Pulmonary artery endothelial cell (primary cell): ENCODE measurements around the gene TUT7. TPM values are rescaled to one million over a fixed set of nuclear protein-coding genes. Genes with fewer than 3 reads are reported as not detected.
"Not testable (repeated sequence)": the region's sequence is repeated elsewhere in the genome, so short reads cannot be mapped to it uniquely, and the experiment has no call there.

Experiments used
- DNase-seq: peaks from one replicate; pipeline ENCODE4 v3.0.0-alpha.2; 2011; ENCODE audit warnings: low read depth, low spot score
- total RNA-seq: library from RNA; depleted of rRNA; stranded (reverse); fragments of >200 nt; gene quantifications from 2 replicates; pipeline ENCODE4 v1.2.3, GENCODE V29; 2014

TUT7 gene, protein sequence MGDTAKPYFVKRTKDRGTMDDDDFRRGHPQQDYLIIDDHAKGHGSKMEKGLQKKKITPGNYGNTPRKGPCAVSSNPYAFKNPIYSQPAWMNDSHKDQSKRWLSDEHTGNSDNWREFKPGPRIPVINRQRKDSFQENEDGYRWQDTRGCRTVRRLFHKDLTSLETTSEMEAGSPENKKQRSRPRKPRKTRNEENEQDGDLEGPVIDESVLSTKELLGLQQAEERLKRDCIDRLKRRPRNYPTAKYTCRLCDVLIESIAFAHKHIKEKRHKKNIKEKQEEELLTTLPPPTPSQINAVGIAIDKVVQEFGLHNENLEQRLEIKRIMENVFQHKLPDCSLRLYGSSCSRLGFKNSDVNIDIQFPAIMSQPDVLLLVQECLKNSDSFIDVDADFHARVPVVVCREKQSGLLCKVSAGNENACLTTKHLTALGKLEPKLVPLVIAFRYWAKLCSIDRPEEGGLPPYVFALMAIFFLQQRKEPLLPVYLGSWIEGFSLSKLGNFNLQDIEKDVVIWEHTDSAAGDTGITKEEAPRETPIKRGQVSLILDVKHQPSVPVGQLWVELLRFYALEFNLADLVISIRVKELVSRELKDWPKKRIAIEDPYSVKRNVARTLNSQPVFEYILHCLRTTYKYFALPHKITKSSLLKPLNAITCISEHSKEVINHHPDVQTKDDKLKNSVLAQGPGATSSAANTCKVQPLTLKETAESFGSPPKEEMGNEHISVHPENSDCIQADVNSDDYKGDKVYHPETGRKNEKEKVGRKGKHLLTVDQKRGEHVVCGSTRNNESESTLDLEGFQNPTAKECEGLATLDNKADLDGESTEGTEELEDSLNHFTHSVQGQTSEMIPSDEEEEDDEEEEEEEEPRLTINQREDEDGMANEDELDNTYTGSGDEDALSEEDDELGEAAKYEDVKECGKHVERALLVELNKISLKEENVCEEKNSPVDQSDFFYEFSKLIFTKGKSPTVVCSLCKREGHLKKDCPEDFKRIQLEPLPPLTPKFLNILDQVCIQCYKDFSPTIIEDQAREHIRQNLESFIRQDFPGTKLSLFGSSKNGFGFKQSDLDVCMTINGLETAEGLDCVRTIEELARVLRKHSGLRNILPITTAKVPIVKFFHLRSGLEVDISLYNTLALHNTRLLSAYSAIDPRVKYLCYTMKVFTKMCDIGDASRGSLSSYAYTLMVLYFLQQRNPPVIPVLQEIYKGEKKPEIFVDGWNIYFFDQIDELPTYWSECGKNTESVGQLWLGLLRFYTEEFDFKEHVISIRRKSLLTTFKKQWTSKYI (N-terminal part only)
- total RNA-seq = 28.9 and 38.2 TPM in 2 replicates

DNA sequence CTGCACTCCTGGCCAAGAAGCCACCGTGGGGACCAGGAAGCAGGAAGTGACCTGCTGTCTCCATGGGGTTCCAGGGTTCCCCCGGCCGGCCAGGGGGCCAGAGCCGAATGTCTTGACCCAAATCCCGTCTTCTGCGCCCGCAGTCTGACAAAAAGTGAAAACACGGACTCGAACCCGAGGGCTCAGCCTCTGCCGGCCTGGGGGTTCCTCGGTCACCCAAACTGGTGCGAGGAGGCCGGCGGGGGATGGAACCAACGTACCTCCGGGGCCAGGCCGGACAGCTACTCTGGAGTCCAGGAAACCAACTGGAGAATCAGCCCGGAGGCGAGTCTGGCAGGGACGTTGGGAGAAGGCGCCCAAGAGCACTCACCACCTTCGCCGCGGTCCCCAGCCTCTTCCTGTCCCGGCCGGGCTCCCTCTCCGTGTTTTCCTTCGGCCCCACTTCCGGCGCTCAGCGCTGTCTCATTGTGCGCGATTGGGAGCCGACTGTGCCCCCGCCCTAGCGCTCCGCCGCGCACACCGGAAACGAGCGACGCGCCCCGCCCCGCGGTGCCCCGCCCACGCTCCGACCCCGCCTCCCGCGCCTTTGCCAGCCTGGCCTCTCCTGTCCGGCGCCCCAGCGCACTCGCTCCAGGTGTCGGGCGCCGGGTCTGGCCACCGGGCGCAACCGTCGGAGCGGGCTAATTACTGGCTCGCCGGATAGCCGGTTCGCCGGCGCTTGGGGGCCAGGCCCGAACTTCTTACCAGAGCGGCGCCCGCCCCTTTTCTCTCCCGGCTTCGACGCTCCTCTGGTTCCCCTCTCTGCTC is at the start of gene TUT7:
TUT7 (minus strand) TSS at position 400 of the 807 bp plus-strand sequence. CDS start 1,211 bp downstream, outside the sequence.
- DNase-seq = peak; percentile 81

- no peak for DNase-seq
Measured at GRCh38 chr9:86402591-86402990, 48.4 kb upstream of the TUT7 start.

GRCh38 chr9:86396412-86396811 is 42.2 kb upstream of the TUT7 start:
- DNase-seq = no peak

GRCh38 chr9:86390184-86390583 is 36.0 kb upstream of the TUT7 start:
- DNase-seq = not testable (repeated sequence)

- no peak for DNase-seq
Measured at GRCh38 chr9:86389628-86390027, 35.4 kb upstream of the TUT7 start.

DNA sequence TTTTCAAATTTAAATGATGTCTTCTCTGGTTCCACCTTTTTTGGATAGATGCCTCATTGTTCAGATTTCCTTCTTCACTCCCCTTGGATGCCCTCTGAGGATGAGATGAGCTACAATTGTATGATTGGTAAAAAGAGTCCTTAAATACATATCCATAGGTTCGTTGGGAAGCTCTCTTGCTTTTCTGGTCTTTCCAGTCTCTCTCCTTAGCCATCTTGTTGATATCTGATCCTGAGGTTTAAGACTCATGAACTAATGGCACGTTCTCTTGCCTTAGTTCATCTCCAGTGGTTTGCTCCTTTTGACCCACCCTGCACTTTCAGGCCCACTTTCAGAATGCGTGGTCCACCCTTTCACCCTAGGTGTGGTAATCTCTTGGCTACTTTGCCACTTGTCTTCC is 33.2 kb upstream of the TUT7 start:
- no peak for DNase-seq

DNA sequence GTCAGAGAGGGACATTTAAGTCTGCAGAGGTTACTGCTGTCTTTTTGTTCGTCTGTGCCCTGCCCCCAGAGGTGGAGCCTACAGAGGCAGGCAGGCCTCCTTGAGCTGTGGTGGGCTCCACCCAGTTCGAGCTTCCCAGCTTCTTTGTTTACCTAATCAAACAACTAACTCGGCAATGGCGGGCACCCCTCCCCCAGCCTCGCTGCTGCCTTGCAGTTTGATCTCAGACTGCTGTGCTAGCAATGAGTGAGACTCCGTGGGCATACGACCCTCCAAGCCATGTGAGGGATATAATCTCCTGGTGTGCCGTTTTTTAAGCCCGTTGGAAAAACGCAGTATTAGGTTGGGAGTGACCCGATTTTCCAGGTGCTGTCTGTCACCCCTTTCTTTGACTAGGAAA is 28.8 kb upstream of the TUT7 start:
- DNase-seq = not testable (repeated sequence)

GRCh38 chr9:86376016-86376415 is 21.8 kb upstream of the TUT7 start:
- DNase-seq = no peak

GRCh38 chr9:86369810-86370209 is 15.6 kb upstream of the TUT7 start:
- no peak for DNase-seq

DNA sequence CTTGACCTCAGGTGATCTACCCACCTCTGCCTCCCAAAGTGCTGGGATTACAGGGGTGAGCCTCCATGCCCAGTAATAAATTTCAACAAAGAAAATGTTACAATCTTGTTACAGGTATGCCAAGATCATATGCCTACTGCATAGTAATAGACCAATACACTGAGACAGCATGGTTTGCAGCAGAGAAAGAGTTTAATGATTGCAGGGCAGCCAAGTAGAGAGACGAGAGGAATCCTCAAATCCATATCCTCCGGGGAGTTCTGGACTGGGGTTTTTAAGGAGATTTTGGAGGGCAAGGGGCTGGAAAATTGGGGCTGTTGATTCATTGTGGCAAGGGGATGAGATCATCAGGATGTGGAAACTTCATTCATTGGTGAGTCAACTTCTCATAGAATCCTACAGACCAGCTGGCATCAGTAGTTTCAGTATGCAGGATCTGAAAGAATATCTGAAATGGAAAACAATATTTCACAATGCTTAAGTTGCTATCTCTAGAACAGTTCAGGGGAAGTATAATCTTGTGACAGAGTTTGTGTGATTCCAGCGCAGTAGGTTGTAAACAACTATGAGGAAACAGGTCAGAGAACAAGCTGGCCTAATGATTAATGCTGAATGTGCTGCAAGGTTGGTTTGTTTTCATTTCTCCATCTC is 14.8 kb upstream of the TUT7 start:
- DNase-seq = no peak

DNA sequence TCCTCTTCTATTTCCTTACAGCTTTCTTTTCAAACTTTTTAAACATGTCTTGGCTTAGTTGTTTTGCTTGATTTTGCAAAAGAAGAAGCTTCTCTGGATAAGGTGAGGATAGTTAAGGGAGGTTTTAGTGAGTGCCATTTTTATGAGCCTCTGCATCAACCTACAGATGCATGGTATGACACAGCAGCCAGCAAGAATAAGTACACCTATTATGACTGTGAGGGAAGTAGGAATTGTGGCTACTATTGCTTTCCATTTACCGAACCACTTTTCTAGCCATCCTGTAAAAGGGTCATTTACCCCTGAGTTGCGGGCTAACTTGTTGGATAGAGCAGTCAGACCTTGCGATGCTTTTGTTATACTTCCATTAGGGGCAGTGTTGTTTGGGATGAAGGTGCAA is 7.0 kb upstream of the TUT7 start:
- DNase-seq = no peak

DNA sequence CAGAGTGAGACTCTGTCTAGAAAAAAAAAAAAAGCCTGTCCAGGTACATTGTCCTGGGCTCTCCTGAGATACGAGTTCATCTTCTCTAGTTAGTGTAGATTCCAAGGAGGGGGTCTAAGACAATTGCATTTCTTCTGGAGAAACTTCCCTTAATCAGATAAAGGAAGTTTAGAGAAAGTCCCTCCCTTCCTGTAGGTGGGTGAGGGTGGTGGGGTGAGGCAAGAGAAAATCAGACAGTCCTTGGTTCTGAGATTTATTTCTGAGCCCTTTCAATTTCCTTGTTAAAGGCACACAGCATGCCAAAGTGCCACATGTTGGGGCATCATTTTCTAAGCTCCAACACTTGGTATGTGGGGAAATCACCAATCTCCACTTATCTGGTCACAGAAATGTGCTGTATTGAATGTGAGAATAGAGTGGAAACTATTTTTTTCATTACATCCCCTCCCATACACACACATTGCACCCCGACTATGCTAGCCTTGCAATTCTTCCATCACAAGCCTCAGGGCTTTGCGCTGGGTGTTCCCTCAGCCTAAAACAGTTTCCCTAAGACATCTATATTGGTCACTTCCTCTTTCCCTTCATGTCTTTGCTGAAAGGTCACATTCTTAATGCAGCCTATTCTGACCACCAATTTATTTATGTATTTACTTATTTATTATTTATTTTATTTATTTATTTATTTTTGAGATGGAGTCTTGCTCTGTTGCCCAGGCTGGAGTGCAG is 5.1 kb upstream of the TUT7 start:
- DNase-seq = no peak

GRCh38 chr9:86356871-86357866 is 3.0 kb upstream of the TUT7 start:
- DNase-seq = no peak

DNA sequence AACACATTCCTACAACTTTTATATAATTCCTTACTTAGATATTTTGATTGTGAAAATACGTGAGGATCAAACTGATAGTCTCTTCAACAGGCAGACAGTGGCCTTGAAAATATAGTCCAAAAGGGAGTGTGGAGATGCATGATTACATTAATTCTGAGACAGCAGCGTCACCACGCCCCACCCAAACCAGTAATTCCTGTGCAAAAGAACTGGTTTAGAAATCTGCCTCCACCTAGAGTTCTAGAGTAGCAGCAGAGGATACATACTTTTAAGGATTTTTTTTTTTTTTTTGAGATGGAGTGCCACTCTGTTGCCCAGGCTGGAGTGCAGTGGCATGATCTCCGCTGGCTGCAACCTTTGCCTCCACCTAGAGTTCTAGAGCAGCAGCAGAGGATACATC is 1.6 kb upstream of the TUT7 start:
- DNase-seq = no peak

DNA sequence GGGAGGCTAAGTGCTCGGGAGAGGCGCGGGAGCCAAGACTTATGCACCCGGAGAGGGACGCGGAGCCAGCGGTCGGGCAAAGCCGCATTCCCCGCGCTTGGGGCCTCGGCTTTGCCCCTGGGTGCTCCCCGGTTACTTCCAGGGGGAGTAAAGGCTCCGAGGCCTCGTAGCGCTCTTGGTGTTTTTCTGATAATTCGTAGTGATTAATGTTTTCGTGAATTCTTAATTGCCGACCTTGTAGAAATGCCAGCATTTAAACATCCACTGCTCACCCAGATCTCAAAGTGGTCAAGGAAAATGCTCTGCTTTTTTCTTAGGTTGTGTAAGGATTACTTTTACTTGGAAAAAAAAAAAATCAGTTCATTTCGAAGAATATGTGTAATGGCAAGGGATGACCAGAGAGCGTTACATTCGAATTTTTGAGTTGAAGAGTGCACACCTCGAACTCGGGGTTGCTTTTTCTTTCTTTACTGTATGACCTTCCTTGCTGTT is 654 bp upstream of the TUT7 start:
- DNase-seq = no peak

DNA sequence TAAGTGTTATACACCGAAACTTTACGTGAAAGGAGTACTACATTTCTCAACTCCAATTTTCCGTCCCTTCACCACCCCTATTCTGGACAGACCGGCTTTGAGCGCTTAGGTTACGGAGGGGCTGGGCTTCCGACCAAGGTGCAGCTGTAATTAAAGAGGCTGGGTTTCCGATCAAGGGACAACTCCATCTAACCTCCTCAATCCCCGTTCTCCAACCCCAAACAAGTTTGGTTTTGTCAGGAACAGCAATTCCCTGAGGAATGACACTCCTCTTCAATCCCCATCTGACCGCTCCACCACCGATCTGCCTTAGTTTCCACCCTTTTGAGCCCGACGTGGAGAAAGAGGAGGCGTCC is 577 bp downstream of the TUT7 start:
- DNase-seq = no peak

DNA sequence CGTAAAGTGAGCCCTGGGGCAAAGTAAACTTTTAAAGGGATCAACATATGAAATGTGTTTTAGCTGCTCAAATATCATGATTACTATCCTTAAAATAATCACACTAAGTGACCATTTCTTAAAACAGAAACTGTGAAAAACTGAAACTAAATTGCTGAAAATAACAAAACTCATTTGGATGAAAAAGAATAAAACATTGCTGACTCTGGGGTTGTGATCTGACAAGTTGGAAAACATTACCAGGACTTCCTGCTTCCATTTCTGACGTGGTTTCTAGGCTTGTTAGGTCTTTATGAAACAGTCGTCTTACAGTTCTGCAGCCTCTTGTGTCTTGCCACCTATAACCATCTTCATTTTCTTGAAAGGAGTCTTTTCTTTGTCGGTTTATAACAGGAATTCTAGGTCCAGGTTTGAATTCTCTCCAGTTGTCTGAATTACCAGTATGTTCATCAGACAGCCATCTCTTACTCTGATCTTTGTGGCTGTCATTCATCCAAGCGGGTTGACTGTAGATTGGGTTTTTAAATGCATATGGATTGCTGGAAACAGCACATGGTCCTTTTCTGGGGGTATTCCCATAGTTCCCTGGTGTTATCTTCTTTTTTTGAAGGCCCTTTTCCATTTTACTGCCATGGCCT is 1.7 kb downstream of the TUT7 start:
- no peak for DNase-seq

DNA sequence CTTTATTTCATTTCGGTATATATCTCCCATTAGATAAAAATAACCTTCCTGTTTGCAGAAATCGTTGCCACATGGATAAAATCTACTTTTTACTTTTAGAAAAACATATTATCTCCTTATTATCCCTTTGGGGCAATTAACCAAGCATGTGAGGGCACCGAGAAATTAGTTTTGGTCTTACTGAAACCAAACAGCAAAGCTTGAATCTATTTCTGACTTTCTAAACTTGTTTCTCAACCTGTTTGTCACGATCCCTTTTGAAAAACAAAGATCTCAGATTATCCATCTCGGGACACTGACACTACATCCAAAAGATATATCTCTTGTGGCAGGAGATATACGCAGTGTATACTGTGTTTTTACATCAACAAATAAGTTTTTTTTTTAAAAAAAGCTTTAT is 2.3 kb downstream of the TUT7 start:
- DNase-seq = no peak
